CD4-positive, alpha-beta memory T cell (primary cell): ENCODE data around the gene GNPTG. TPM values are rescaled to one million over a fixed set of nuclear protein-coding genes. Genes with fewer than 3 reads are reported as not detected.

Experiments used
- CTCF ChIA-PET: fragments of 350-600 bp; sonication (Branson Sonifier 250); formaldehyde crosslinking; loops from one replicate; lab custom pipeline; 2021; ENCODE audit warnings: inconsistent platforms; ENCODE audit not compliant: partially characterized antibody; lab: Charles Lee
- POLR2A ChIA-PET: fragments of 350-600 bp; sonication (Branson Sonifier 250); formaldehyde crosslinking; loops from one replicate; lab custom pipeline; 2021; ENCODE audit not compliant: partially characterized antibody; lab: Charles Lee
- DNase-seq, 5 donors: peaks; one replicate each; pipeline versions ENCODE4 v3.0.0 to v3.0.0-alpha.2; 2020 to 2022; ENCODE audit warnings: mixed read lengths in 1 of 5
- H3K27ac ChIP-seq: one replicate; pipeline ENCODE4 v1.7.0; 2013; ENCODE audit warnings: low read depth, low read length
- H3K27me3 ChIP-seq: 2 replicates; pipeline ENCODE4 v1.7.0; 2013; ENCODE audit warnings: mild to moderate bottlenecking, low read length, moderate library complexity; ENCODE audit not compliant: insufficient read depth
- H3K36me3 ChIP-seq: 2 replicates; pipeline ENCODE4 v1.7.0; 2013; ENCODE audit warnings: mild to moderate bottlenecking, low read length, moderate library complexity; ENCODE audit not compliant: insufficient read depth
- H3K4me1 ChIP-seq: 2 replicates; pipeline ENCODE4 v1.7.0; 2013; ENCODE audit warnings: mild to moderate bottlenecking, low read length, moderate library complexity; ENCODE audit not compliant: insufficient read depth
- H3K4me3 ChIP-seq, 2 donors: one replicate each; pipeline ENCODE4 v1.7.0; 2013; ENCODE audit warnings: low read length in 2 of 2, mild to moderate bottlenecking in 1 of 2
- H3K9me3 ChIP-seq, 2 donors: one replicate each; pipeline ENCODE4 v1.7.0; 2013; ENCODE audit warnings: low read length in 2 of 2, control low read depth in 1 of 2; ENCODE audit not compliant: control insufficient read depth in 1 of 2
- H3K27ac Mint-ChIP-seq, 7 donors: one replicate each; pipeline ENCODE4 v1.8.0; 2020 to 2021; ENCODE audit warnings: mixed read lengths in 7 of 7, mild to moderate bottlenecking in 6 of 7, inconsistent platforms in 3 of 7, moderate library complexity in 3 of 7
- H3K27me3 Mint-ChIP-seq, 2 donors: one replicate each; pipeline ENCODE4 v1.8.0; 2020 to 2021; ENCODE audit warnings: mixed read lengths in 2 of 2
- H3K36me3 Mint-ChIP-seq, 2 donors: one replicate each; pipeline ENCODE4 v1.8.0; 2020 to 2021; ENCODE audit warnings: mixed read lengths in 2 of 2, inconsistent platforms in 1 of 2, mild to moderate bottlenecking in 1 of 2
- H3K4me1 Mint-ChIP-seq, 4 donors: one replicate each; pipeline ENCODE4 v1.8.0; 2020 to 2021; ENCODE audit warnings: mixed read lengths in 4 of 4, mild to moderate bottlenecking in 1 of 4
- H3K4me3 Mint-ChIP-seq, 8 donors: one replicate each; pipeline ENCODE4 v1.8.0; 2020 to 2021; ENCODE audit warnings: mixed read lengths in 8 of 8, mild to moderate bottlenecking in 7 of 8, moderate library complexity in 6 of 8, inconsistent platforms in 3 of 8
- H3K9me3 Mint-ChIP-seq, 8 donors: one replicate each; pipeline ENCODE4 v1.8.0; 2020 to 2021; ENCODE audit warnings: mixed read lengths in 8 of 8, mild to moderate bottlenecking in 5 of 8, inconsistent platforms in 3 of 8, moderate library complexity in 1 of 8
- intact Hi-C: fragments of 100-400 bp; cut with micrococcal nuclease; formaldehyde crosslinking; loops from one replicate; pipeline ENCODE4 v1.15.1; 2023
- polyA plus RNA-seq, 2 donors: library from polyadenylated mRNA; unstranded; fragments of 300-500 nt; fragmentation: Illumina TruSeq; gene quantifications; one replicate each; pipeline ENCODE4 v1.2.3, GENCODE V29; 2021
- total RNA-seq, 2 experiments: library from RNA; stranded (reverse); gene quantifications; one replicate each; pipeline ENCODE4 v1.2.3, GENCODE V29; 2021

Gene GNPTG
- total and polyA plus RNA-seq, 4 experiments from 2014 or later = 51.8 to 61.5 (median 56.2) TPM

DNA sequence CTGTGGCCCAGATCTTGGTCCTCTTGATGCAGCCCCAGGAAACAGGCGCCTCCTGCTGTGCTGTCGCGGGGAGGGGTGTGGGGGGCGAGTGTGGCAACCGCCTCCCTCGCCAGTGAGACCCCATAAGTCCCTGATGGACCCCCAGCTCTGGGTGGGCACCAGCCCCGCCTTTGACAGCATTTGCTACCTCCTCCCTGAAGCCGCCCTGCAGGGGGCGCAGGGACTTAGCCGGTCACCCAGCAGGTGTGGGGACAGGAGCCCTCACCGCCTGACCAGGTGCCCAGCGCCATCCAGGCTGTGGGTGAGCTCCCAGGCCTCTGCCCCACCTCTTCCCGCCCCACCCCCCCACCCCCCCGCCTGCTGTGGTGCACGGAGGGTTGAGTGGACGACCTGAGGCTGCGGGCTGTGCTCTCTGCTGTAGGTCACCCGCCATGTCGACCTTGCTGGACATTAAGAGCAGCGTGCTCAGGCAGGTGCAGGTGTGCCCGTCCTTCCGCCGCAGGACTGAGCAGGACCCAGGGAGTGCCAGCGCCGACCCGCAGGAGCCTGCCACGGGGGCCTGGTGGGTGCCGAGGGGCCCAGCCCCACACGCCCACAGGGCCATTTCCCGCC, 13.5 kb upstream of the GNPTG start:
- no peak overlapping the region for H3K4me3 ChIP-seq
- peaks cover 11% of the 10 kb centered on the region for H3K27me3 ChIP-seq
- peaks cover 8 to 22% (median 15%) of the 10 kb centered on the region in 4 donors for H3K4me1 Mint-ChIP-seq
- H3K4me1 ChIP-seq = peaks cover 23% of the 10 kb centered on the region
- no peak overlapping the region for H3K4me3 Mint-ChIP-seq
- DNase-seq = peak in 1 of 5 donors; percentile 36
- peaks cover 0 to 3% of the 10 kb centered on the region in 2 donors for H3K36me3 Mint-ChIP-seq
- ChIA-PET CTCF (interaction anchor here (1.2 kb wide), 1 partner anchor 11 kb away, joined by 3 read pairs; no protein-coding TSS in a partner anchor), POLR2A (interaction anchor here (0.8 kb wide), 1 partner anchor 42 kb away, joined by 3 read pairs; no protein-coding TSS in a partner anchor)
- H3K36me3 ChIP-seq = no peaks in the 10 kb centered on the region
- intact Hi-C loops = no loop called here
- H3K27ac ChIP-seq = no peak overlapping the region
- H3K27ac Mint-ChIP-seq = no peak overlapping the region
- H3K9me3 Mint-ChIP-seq = no peaks in the 10 kb centered on the region
- H3K9me3 ChIP-seq = no peaks in the 10 kb centered on the region
- peaks cover 0 to 3% of the 10 kb centered on the region in 2 donors for H3K27me3 Mint-ChIP-seq

DNA sequence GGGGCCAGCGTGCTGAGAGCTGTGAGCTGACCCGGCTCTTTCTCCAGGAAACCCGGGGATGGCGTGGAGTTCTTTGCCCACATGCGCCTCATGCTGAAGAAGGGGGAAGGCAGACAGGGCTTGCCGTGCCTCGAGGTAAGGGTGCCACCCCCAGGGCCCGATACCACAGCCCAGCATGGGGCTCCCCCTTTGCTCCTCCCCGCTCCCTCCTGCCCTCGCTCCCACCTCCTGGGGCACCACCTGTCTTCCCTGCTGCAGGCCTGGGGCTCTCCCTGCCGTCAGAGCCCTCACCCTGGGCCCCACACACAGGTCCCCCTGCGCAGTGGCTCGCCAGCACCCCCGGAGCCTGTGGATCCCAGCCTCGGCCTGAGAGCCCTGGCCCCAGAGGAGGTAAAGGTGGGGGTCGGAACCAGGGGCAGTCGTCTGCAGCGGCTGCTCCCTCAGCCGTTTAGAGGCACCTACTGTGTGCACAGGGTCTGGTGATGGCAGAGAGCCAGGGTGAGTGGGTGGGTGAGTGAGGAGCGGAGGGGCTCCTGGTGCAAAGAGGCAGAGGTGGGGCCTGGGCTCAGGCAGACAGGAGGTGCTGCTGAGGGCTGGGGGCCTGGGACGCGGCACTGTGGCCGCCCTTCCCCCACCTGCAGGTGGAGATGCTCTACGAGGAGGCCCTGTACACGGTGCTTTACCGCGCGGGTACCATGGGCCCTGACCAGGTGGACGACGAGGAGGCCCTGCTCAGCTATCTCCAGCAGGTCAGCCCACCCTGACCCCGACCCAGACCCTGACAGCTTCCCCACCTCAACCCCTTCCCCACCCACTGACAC, 12.7 kb upstream of the GNPTG start:
- Mint-ChIP-seq H3K27ac (no peak overlapping the region), H3K4me3 (no peak overlapping the region), H3K9me3 (no peaks in the 10 kb centered on the region), H3K4me1 (peaks cover 9 to 26% (median 18%) of the 10 kb centered on the region in 4 donors), H3K36me3 (peaks cover 0 to 5% of the 10 kb centered on the region in 2 donors), H3K27me3 (peaks cover 0 to 3% of the 10 kb centered on the region in 2 donors)
- CTCF ChIA-PET = no interaction called here
- peak in 1 of 5 donors; percentile 25 for DNase-seq
- Histone ChIP-seq H3K4me1 (peaks cover 25% of the 10 kb centered on the region), H3K27ac (no peak overlapping the region), H3K36me3 (no peaks in the 10 kb centered on the region), H3K9me3 (no peaks in the 10 kb centered on the region), H3K4me3 (no peak overlapping the region), H3K27me3 (peaks cover 11% of the 10 kb centered on the region)
- intact Hi-C loops = no loop called here
- POLR2A ChIA-PET = no interaction called here

DNA sequence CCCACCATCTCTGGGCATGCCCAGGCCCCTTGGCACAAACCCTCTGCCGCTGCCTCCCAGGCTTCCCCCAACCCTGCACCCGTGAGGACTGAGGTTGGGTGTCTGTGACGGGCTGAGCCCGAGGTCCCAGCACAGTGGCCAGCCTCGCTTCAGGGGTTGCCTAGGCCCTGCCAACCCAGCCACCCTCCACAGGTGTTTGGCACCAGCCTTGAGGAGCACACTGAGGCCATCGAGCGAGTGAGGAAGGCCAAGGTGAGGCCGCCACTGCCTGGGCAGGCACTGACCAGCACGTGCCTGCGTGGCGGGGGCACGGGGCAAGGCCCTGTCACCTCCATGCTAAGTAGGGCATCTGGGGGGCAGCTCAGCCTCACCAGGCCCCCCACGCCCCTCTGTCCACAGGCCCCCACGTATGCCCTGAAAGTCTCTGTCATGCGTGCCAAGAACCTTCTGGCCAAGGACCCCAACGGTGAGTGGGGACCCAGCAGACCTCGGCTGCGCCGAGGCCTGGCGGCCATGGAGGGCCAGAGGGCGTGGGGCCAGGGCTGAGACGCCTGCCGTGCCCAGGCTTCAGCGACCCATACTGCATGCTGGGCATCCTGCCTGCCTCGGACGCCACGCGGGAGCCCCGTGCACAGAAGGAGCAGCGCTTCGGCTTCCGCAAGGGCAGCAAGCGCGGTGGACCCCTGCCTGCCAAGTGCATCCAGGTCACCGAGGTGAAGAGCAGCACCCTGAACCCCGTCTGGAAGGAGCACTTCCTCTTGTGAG, 10.8 kb upstream of the GNPTG start:
- H3K27ac Mint-ChIP-seq = peak overlapping the region in 1 of 7 donors; percentile 22
- intact Hi-C loops = no loop called here

DNA sequence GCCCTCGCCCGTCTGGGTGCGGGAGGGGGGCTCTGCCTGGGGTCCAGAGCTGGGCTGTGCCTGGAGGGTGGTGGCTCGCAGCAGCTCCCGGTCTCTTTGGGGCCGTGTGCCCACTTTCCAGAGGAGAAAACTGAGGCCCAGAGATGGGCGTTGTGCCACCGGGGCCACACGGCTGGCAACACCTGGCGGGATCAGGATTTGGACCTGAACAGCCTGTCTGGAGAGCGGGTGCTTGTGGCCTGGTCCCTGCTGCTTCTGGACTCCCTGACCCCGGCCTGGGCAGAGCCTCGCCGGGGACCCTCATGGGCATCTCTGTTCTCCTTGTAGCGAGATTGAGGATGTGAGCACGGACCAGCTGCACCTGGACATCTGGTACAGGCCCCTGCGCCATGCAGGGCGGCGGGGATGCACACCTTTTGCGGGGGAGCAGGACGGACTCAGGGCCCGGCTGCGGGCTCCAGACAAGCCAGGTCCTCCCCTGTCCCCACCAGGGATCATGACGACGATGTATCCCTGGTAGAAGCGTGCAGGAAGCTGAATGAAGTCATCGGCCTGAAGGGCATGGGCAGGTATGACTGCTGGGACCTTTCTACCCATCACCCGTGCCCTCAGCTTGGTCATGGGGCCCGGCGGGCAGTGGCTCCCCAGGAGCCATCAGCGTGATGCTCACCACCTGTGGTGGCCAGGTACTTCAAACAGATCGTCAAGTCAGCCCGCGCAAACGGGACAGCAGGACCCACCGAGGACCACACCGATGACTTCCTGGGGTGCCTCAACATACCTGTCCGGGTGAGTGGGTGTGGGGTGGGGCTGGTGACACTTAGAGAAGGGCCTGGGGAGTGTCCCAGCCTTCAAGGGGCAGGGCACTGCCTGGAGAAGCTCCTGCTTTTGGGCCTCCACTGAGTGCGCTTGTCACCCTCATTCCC, 10.0 kb upstream of the GNPTG start:
- H3K27me3 ChIP-seq = no peaks in the 10 kb centered on the region
- no peak overlapping the region for H3K27ac ChIP-seq
- H3K36me3 Mint-ChIP-seq = peaks cover 0 to 5% of the 10 kb centered on the region in 2 donors
- peak overlapping the region in 1 of 2 donors; percentile 63 for H3K4me3 ChIP-seq
- H3K36me3 ChIP-seq = no peaks in the 10 kb centered on the region
- H3K4me1 Mint-ChIP-seq = peaks cover 6 to 22% (median 15%) of the 10 kb centered on the region in 4 donors
- intact Hi-C loops = loop anchor here (2.0 kb wide), 2 partner anchors 33 to 41 kb away; partner anchors contain the start of gene UBE2I
- H3K27ac Mint-ChIP-seq = peak overlapping the region in 2 of 7 donors; percentile 22 to 84
- CTCF ChIA-PET = interaction anchor here (1.5 kb wide), 1 partner anchor 9 kb away, joined by 7 read pairs; the partner anchor contains the start of gene BAIAP3
- H3K9me3 Mint-ChIP-seq = no peaks in the 10 kb centered on the region
- peak in 1 of 5 donors; percentile 41 for DNase-seq
- no peaks in the 10 kb centered on the region for H3K27me3 Mint-ChIP-seq
- peaks cover 19% of the 10 kb centered on the region for H3K4me1 ChIP-seq
- H3K9me3 ChIP-seq = no peaks in the 10 kb centered on the region
- POLR2A ChIA-PET = interaction anchor here (0.9 to 2.3 kb wide), 7 partner anchors 8 to 80 kb away, joined by 3 to 16 read pairs (median 5); partner anchors contain the start of genes BAIAP3 and UBE2I
- H3K4me3 Mint-ChIP-seq = peak overlapping the region; percentile 66 to 83 (median 79)

More for the DNA sequence above, 10.8 kb upstream of the GNPTG start:
- H3K9me3 Mint-ChIP-seq = no peaks in the 10 kb centered on the region
- Histone ChIP-seq H3K36me3 (no peaks in the 10 kb centered on the region), H3K9me3 (no peaks in the 10 kb centered on the region), H3K27me3 (no peaks in the 10 kb centered on the region), H3K27ac (no peak overlapping the region), H3K4me3 (no peak overlapping the region), H3K4me1 (peaks cover 19% of the 10 kb centered on the region)
- H3K4me1 Mint-ChIP-seq = peaks cover 6 to 22% (median 15%) of the 10 kb centered on the region in 4 donors
- ChIA-PET CTCF (no interaction called here), POLR2A (no interaction called here)
- no peaks in the 10 kb centered on the region for H3K27me3 Mint-ChIP-seq
- H3K4me3 Mint-ChIP-seq = peak overlapping the region in 1 of 8 donors; percentile 15
- peaks cover 0 to 5% of the 10 kb centered on the region in 2 donors for H3K36me3 Mint-ChIP-seq
- DNase-seq = peak in 1 of 5 donors; percentile 32

DNA sequence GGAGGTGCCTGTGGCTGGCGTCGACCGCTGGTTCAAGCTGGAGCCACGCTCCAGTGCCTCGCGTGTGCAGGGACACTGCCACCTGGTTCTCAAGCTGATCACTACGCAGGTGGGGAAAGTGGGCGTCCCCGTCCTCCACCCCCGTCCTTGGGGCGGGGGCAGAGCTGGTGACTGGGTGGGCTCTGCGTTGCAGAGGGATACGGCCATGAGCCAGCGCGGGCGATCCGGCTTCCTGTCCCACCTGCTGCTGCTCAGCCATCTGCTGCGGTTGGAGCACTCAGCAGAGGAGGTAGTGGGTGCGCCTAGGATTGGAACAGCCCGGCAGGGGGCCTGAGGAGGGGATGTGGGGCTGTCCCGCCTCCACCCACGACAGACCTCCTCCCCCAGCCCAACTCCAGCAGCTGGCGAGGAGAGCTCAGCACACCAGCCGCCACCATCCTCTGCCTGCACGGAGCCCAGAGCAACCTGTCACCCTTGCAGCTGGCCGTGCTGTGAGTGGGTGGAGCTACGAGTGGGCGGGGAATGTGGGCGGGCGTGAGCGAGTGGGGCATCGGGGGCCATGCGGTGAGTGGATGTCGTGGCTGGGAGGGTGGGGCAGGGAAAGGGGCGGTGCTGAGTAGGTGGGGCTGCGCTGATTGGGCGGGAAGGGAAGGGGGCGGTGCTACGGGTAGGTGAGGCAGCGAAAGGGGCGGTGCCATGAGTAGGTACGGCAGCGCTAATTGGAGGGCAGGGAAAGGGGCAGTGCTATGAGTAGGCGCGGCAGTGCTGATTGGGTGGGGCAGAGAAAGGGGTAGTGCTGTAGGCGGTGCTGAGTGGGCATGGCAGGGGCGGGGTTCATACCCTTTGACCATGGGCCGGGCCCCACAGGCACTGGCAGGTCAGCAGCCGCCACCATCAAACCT, 9.0 kb upstream of the GNPTG start:
- H3K9me3 ChIP-seq = no peaks in the 10 kb centered on the region
- H3K27ac ChIP-seq = peak overlapping the region; percentile 15
- H3K9me3 Mint-ChIP-seq = no peaks in the 10 kb centered on the region
- H3K36me3 Mint-ChIP-seq = peaks cover 0 to 5% of the 10 kb centered on the region in 2 donors
- ChIA-PET POLR2A (interaction anchor here (0.7 to 2.3 kb wide), 9 partner anchors 8 to 79 kb away, joined by 3 to 16 read pairs (median 5); partner anchors contain the start of genes BAIAP3 and UBE2I), CTCF (interaction anchor here (0.7 to 2.1 kb wide), 5 partner anchors 10 to 43 kb away, joined by 3 to 7 read pairs (median 5); partner anchors contain the start of gene BAIAP3)
- H3K27me3 Mint-ChIP-seq = no peaks in the 10 kb centered on the region
- no peaks in the 10 kb centered on the region for H3K27me3 ChIP-seq
- no peaks in the 10 kb centered on the region for H3K36me3 ChIP-seq
- H3K4me3 ChIP-seq = peak overlapping the region in 1 of 2 donors; percentile 63
- H3K4me3 Mint-ChIP-seq = peak overlapping the region; percentile 66 to 83 (median 79)
- intact Hi-C loops = loop anchor here (1.0 to 2.0 kb wide), 3 partner anchors 9 to 42 kb away; partner anchors contain the start of genes BAIAP3 and UBE2I
- DNase-seq = peak; percentile 93 to 99 (median 96)
- H3K4me1 Mint-ChIP-seq = peaks cover 6 to 22% (median 15%) of the 10 kb centered on the region in 4 donors
- peaks cover 19% of the 10 kb centered on the region for H3K4me1 ChIP-seq
- H3K27ac Mint-ChIP-seq = peak overlapping the region; percentile 7 to 85 (median 59)
